ENCODE measurements around the gene ZNF555.

GRCh38 chr19:2846180-2846894 lies 5.1 kb downstream of the ZNF555 start:
- TF ChIP-seq CTCF (IDR thresholded peaks at IDR 0.05; ENCODE audit: low read depth, low read length) (no peak), POLR2A (IDR thresholded peaks at IDR 0.05; ENCODE audit: extremely low read depth, insufficient read length) (no peak)
